GM19452 (cell line): ENCODE measurements around the gene PGAM4.
"Not testable (repeated sequence)": the region's sequence is repeated elsewhere in the genome, so short reads cannot be mapped to it uniquely, and the experiment has no call there.

ENCODE experiments used
- ATAC-seq: cut with Tn5 transposase; IDR thresholded peaks from one replicate; pipeline ENCODE4 v1.9.1; 2021; ENCODE audit not compliant: unreplicated experiment

PGAM4 gene

GRCh38 chrX:77969538-77969937, at the start of gene PGAM4:
PGAM4 (minus strand) TSS chrX:77969638; CDS start chrX:77969638, 0 bp downstream.
- no peak for ATAC-seq

GRCh38 chrX:78011846-78012245, 42.4 kb upstream of the PGAM4 start:
- no peak for ATAC-seq

DNA sequence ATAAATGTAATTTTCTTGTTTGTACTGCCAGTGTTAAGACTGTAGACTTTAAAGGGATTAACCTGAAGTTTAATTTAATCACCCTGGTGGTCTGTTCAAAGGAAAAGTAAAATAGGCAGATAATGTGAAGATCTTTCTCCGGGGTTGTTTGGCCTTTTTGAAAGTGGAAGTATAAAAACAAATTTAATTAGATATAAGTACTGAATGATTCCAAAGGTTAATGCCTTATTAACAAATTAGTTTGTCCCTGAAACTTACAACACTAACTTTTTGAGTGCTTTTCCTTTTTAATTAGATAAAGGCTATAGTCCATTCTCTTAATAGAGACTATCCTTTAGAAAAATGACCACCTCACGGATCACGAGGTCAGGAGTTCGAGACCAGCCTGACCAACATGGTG, 10.4 kb upstream of the PGAM4 start:
- ATAC-seq, result no peak

DNA sequence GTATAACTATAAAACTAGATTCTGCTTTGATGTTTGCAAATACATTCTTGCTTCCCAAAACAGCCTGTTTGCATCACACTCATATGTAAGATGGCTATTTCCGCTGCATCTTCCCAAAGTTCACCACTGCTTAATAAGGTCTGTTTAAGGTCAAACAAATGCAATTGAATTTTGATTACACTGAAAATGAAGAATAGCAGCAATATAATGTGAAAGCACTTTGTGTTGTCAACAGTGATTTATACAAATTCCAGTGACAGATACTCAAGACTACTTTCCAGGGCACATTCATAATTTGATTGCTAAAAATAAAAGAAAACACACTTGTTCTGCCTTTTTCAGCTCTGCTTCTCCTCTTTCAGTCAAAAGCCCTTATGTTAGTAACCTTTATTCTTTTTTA, 8.1 kb upstream of the PGAM4 start:
- no peak for ATAC-seq

DNA sequence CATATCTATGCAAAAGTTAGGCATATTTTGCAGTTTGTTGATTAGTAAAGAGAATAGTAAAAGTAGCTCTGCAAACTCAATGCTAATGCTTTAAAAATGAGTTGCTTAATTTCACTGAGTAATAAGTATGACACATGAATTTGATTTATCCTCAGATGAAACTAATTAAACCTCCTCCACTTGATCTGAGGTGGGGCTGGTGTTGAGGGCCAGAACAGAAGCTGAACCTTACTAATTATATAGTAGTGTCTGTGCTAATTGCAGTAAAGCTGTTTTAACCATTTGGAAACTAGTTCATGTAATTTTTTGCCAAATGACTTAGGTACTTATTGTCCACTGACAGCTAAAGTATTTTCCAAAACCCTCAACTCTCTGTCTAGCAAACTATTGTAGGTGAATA, 7.7 kb upstream of the PGAM4 start:
- ATAC-seq, result no peak

GRCh38 chrX:77975755-77976154, 6.3 kb upstream of the PGAM4 start:
- ATAC-seq, result no peak

GRCh38 chrX:77967631-77968030, 1.8 kb downstream of the PGAM4 start:
- no peak for ATAC-seq

DNA sequence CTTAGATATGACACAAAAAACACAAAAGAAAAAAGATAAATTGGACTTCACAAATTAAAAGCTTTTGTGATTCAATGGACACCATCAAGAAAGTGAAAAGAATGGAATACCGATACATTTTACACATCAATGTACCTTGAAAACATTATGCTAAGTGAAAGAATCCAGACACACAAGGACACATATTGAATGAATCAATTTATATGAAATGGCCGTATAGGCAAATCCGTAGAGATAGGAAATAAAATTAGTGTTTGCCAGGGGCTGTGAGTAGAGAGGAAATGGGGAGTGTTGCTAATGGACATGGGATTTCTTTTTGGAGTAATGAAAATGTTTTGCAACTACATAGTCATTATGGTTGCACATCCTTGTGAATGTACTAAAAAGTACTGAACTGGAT, 3.1 kb downstream of the PGAM4 start:
- ATAC-seq, result no peak

- ATAC-seq, result no peak
Measured at GRCh38 chrX:77962068-77962902, 7.2 kb downstream of the PGAM4 start.

DNA sequence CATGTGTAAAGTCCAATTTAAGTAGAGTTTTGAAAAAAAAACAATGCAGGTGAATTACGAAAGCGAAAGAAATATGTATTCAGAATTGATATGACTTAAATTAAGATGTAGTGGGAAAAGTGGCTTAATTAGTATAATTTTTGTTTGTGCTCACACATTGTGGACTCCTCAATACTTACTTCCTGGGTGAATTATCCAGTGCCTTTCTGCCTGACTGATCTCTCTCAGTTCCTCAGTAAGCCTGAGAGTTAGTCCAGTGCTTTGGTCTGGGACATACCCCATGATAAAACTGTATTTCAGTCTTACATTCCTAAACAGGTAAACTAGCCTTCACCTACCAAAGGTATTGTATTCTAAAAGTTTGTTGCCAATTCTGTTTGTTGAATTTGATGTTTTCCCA, 8.4 kb downstream of the PGAM4 start:
- no peak for ATAC-seq

GRCh38 chrX:77960567-77960966, 8.9 kb downstream of the PGAM4 start:
- ATAC-seq, result no peak

DNA sequence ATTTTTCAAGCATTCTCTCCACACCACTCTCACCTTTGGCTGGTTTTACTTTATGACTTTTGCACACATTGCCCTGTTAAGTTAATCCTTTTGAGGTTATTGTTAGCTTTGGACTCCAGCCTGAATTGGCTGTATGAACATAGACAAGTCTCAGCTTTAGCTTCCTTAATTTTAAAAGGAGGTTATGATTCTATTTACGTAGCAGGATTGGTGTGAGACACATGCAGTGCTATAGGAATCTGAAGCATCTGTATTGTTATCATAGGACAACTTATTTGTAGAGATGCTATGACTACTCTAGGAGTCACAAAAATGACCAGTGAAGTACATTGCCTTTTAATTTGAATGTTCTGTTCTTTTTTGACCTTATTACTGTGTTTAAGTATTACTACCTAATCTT, 15.7 kb downstream of the PGAM4 start:
- no peak for ATAC-seq

GRCh38 chrX:77953302-77953701, 16.1 kb downstream of the PGAM4 start:
- no peak for ATAC-seq

GRCh38 chrX:77952173-77952572, 17.3 kb downstream of the PGAM4 start:
- no peak for ATAC-seq

DNA sequence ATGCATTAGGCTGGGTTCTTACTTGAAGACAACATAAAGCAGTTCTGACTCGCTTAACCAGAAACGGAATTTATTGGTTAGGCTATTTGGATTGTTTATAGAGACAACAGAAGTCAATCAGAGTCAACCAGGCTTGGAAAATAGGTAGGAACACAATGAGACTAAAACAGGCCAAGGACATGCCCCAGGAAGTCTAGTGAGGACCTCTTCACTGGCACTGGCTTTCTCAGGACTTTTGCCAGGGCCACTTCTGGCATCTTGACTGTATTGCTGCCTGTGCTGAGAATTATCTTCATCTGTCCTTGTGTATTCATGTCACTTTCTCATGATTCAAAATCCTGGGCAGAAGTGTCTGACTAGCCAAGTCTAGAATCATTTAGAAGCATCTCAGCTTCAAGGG, 19.6 kb downstream of the PGAM4 start:
- ATAC-seq, result no peak

DNA sequence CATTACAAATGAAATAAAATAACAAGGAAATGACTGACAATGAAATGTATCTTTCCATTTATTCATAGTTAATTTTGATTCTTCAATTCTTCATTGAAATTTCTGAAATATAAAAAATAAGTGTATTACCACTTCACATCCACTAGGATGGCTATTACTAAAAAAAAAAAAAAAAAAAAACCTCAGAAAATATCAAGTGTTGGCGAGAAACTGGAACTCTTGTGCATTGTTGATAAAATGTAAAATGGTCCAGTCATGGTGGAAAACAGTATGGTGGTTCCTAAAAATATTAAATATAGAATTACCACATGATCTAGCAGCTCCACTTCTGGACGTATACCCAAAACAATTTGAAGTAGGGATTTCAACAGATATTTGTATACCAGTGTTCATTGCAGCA, 22.9 kb downstream of the PGAM4 start:
- ATAC-seq, result no peak

- ATAC-seq, result no peak
Measured at GRCh38 chrX:77945910-77946545, 23.4 kb downstream of the PGAM4 start.

GRCh38 chrX:77945031-77945430, 24.4 kb downstream of the PGAM4 start:
- not testable (repeated sequence) for ATAC-seq

- no peak for ATAC-seq
Measured at GRCh38 chrX:77938083-77938680, 31.3 kb downstream of the PGAM4 start.

DNA sequence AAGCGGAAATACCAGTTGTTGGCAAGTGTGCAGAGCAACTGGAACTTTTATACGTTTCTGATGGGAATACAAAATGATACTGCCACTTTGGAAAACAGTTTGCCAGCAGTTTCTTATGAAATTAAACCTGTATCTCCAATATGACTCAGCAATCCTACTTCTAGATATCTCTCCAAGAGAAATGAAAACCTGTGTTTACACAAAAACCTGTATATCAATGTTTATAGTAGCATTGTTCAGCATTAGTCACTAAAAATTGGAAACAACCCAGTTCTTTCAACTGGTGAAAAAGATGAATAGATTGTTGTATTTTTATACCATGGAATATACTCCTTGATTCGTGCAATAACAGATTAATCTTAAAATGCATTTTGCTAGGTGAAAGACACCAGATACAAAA, 32.1 kb downstream of the PGAM4 start:
- ATAC-seq, result no peak

DNA sequence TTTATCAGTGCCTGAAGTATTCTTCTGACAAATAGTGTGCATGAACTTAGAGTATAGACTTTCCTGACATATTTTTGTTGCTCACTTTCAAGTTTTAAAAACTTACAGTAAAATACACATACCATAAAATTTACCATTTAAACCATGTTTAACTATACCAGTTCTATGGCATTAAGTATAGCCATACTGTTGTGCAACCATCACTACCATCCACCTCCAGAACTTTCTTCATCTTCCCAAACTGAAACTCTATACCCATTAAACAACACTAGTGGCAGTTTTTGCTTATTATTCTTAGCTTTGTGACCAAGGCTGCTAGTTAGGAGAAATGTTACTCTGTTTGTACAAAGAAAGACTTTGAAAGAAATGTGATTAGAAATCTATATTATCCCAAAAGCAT, 33.1 kb downstream of the PGAM4 start:
- no peak for ATAC-seq

DNA sequence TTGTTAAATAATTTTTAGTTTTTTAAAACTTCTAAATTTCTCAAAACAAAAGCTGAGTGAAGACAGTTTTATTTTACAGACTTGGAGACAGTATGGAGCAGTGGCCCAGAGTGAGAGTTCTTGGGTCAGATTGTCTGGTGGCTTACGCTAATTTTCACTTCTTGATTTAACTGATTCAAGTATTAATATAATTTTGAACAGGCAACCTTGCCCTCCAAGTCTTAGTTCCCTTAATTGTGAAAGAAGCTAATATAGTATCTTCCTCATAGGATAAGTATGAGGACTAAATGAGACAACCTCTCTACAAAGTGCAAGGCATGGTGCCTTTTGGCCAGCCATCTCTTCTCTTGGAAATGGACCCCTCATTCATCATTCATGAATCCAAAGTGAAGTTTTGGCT, 33.6 kb downstream of the PGAM4 start:
- no peak for ATAC-seq
